H9 (cell line): ENCODE data around the gene PGBD4. TPM values are rescaled to one million over a fixed set of nuclear protein-coding genes. Genes with fewer than 3 reads are reported as not detected.

Experiments
- DNase-seq: peaks from one replicate; pipeline ENCODE4 v3.0.0-alpha.2; 2017
- H2AFZ ChIP-seq: one replicate; pipeline ENCODE4 v1.6.1; 2013; ENCODE audit warnings: mild to moderate bottlenecking, low read length, control low read depth, moderate library complexity
- H2AK5ac ChIP-seq: 2 replicates; pipeline ENCODE4 v1.6.1; 2013; ENCODE audit warnings: low read length, control low read depth, mixed read lengths; ENCODE audit not compliant: insufficient read length
- H2BK120ac ChIP-seq: one replicate; pipeline ENCODE4 v1.6.1; 2013; ENCODE audit warnings: low read depth, mild to moderate bottlenecking, low read length, control low read depth, inconsistent platforms; ENCODE audit not compliant: poor library complexity, severe bottlenecking
- H2BK12ac ChIP-seq: 2 replicates; pipeline ENCODE4 v1.6.1; 2013; ENCODE audit warnings: low read length, control low read depth, mixed read lengths, low read depth; ENCODE audit not compliant: insufficient read length
- H2BK15ac ChIP-seq: 2 replicates; pipeline ENCODE4 v1.6.1; 2013; ENCODE audit warnings: low read depth, low read length, control low read depth
- H2BK20ac ChIP-seq: one replicate; pipeline ENCODE4 v1.6.1; 2013; ENCODE audit warnings: low read depth, mild to moderate bottlenecking, low read length, control low read depth, inconsistent platforms; ENCODE audit not compliant: poor library complexity, severe bottlenecking
- H2BK5ac ChIP-seq: 2 replicates; pipeline ENCODE4 v1.6.1; 2013; ENCODE audit warnings: low read length, control low read depth, mixed read lengths; ENCODE audit not compliant: insufficient read length
- H3K14ac ChIP-seq: 2 replicates; pipeline ENCODE4 v1.6.1; 2013; ENCODE audit warnings: low read length, control low read depth; ENCODE audit not compliant: insufficient read depth
- H3K18ac ChIP-seq: 2 replicates; pipeline ENCODE4 v1.6.1; 2013; ENCODE audit warnings: low read depth, mild to moderate bottlenecking, mixed read lengths, low read length, control low read depth; ENCODE audit not compliant: insufficient read length
- H3K23ac ChIP-seq: 2 replicates; pipeline ENCODE4 v1.6.1; 2013; ENCODE audit warnings: low read length, control low read depth, mixed read lengths, low read depth; ENCODE audit not compliant: insufficient read length
- H3K23me2 ChIP-seq: 2 replicates; pipeline ENCODE4 v1.6.1; 2013; ENCODE audit warnings: low read depth, mild to moderate bottlenecking, mixed read lengths, low read length, control low read depth; ENCODE audit not compliant: insufficient read length, poor library complexity, severe bottlenecking
- H3K27ac ChIP-seq: 2 replicates; pipeline ENCODE4 v1.5.1; 2013; ENCODE audit warnings: low read length, control low read depth, mixed read lengths, low read depth; ENCODE audit not compliant: insufficient read length
- H3K27me3 ChIP-seq: 2 replicates; pipeline ENCODE4 v1.6.1; 2013; ENCODE audit warnings: low read length, control low read depth, inconsistent platforms; ENCODE audit not compliant: insufficient read depth
- H3K4ac ChIP-seq: 2 replicates; pipeline ENCODE4 v1.6.1; 2013; ENCODE audit warnings: low read depth, mild to moderate bottlenecking, control low read depth, inconsistent platforms, low read length, moderate library complexity
- H3K4me1 ChIP-seq: 2 replicates; pipeline ENCODE4 v1.6.1; 2013; ENCODE audit warnings: low read length, control low read depth, inconsistent platforms; ENCODE audit not compliant: insufficient read depth
- H3K4me2 ChIP-seq: 2 replicates; pipeline ENCODE4 v1.6.1; 2013; ENCODE audit warnings: low read length, control low read depth, mixed read lengths; ENCODE audit not compliant: insufficient read length, insufficient read depth
- H3K56ac ChIP-seq: 2 replicates; pipeline ENCODE4 v1.6.1; 2013; ENCODE audit warnings: low read depth, mild to moderate bottlenecking, mixed read lengths, low read length, control low read depth; ENCODE audit not compliant: insufficient read length
- H3K79me1 ChIP-seq: 2 replicates; pipeline ENCODE4 v1.6.1; 2013; ENCODE audit warnings: low read depth, mild to moderate bottlenecking, moderate library complexity, low read length, control low read depth, inconsistent platforms; ENCODE audit not compliant: insufficient read depth, poor library complexity, severe bottlenecking
- H3K79me2 ChIP-seq: 2 replicates; pipeline ENCODE4 v1.6.1; 2013; ENCODE audit warnings: low read length, control low read depth, inconsistent platforms; ENCODE audit not compliant: insufficient read depth
- H3K9ac ChIP-seq: 2 replicates; pipeline ENCODE4 v1.6.1; 2013; ENCODE audit warnings: low read length, control low read depth, mixed read lengths; ENCODE audit not compliant: insufficient read length; ENCODE audit errors: extremely low read depth
- H3K9me3 ChIP-seq: one replicate; pipeline ENCODE4 v1.6.1; 2013; ENCODE audit warnings: low read depth, low read length, inconsistent platforms; ENCODE audit not compliant: control insufficient read depth
- H3T11ph ChIP-seq: one replicate; pipeline ENCODE4 v1.6.1; 2013; ENCODE audit warnings: mild to moderate bottlenecking, low read length, control low read depth, inconsistent platforms
- H4K20me1 ChIP-seq: one replicate; pipeline ENCODE4 v1.6.1; 2013; ENCODE audit not compliant: control insufficient read depth, insufficient read length, insufficient read depth
- H4K5ac ChIP-seq: 2 replicates; pipeline ENCODE4 v1.6.1; 2013; ENCODE audit warnings: low read depth, mild to moderate bottlenecking, mixed read lengths, low read length, control low read depth; ENCODE audit not compliant: insufficient read length
- H4K8ac ChIP-seq: replicated peaks from 2 replicates; pipeline ENCODE4 v1.6.1; 2013; ENCODE audit warnings: low read length, control low read depth, mixed read lengths, low read depth; ENCODE audit not compliant: insufficient read length
- H4K91ac ChIP-seq: 2 replicates; pipeline ENCODE4 v1.6.1; 2013; ENCODE audit warnings: low read depth, mild to moderate bottlenecking, moderate library complexity, mixed read lengths, low read length, control low read depth; ENCODE audit not compliant: insufficient read length
- H3K27ac Mint-ChIP-seq, 3 experiments: 2 replicates in 2 of 3; 3 replicates in 1 of 3; pipeline ENCODE4 v1.8.0; 2020 to 2021; ENCODE audit warnings: mixed read lengths in 3 of 3, mild to moderate bottlenecking in 1 of 3, moderate library complexity in 1 of 3
- H3K27me3 Mint-ChIP-seq: 2 replicates; pipeline ENCODE4 v1.8.0; 2021; ENCODE audit warnings: low read depth, mild to moderate bottlenecking, moderate library complexity, mixed read lengths
- H3K36me3 Mint-ChIP-seq, 3 experiments: 2 replicates in 2 of 3; 3 replicates in 1 of 3; pipeline ENCODE4 v1.8.0; 2020 to 2021; ENCODE audit warnings: low read depth in 3 of 3, mixed read lengths in 3 of 3; ENCODE audit not compliant: insufficient read depth in 1 of 3
- H3K4me1 Mint-ChIP-seq, 2 experiments: 2 replicates each; pipeline ENCODE4 v1.8.0; 2020; ENCODE audit warnings: mixed read lengths in 2 of 2
- H3K4me3 Mint-ChIP-seq, 2 experiments: 2 replicates in 1 of 2; 3 replicates in 1 of 2; pipeline ENCODE4 v1.8.0; 2020 to 2021; ENCODE audit warnings: mild to moderate bottlenecking in 2 of 2, mixed read lengths in 2 of 2, moderate library complexity in 1 of 2
- H3K9me3 Mint-ChIP-seq, 2 experiments: 2 replicates in 1 of 2; 3 replicates in 1 of 2; pipeline ENCODE4 v1.8.0; 2020; ENCODE audit warnings: mild to moderate bottlenecking in 2 of 2, mixed read lengths in 2 of 2, moderate library complexity in 1 of 2
- CTCF ChIP-seq: fragments of 200-600 bp; sonication (generic); conservative IDR thresholded peaks from 3 replicates; pipeline ENCODE4 v1.8.0; 2021; ENCODE audit warnings: antibody characterized with exemption, mild to moderate bottlenecking
- WGBS: extraction: QIAGEN DNeasy Blood & Tissue Kit; methylation state at CpG from one replicate; pipeline ENCODE4 v1.1.7; 2013; ENCODE audit warnings: missing lambda C conversion rate, low lambda C conversion rate, mixed read lengths; ENCODE audit not compliant: insufficient read length; ENCODE audit errors: extremely low coverage; 5-methylcytosine and 5-hydroxymethylcytosine counted together
- total RNA-seq: library from RNA; stranded (reverse); gene quantifications from 2 replicates; pipeline ENCODE4 v1.2.1, GENCODE V29; 2021

Gene PGBD4
- total RNA-seq, 1 experiment from 2014 or later: 1.2 TPM

GRCh38 chr15:34079904-34080303 lies 22.0 kb upstream of the PGBD4 start:
- Histone ChIP-seq H3K4me1 (no peaks in the 10 kb centered on the region), H3K9me3 (no peaks in the 10 kb centered on the region), H2BK120ac (no peak overlapping the region), H2BK12ac (no peak overlapping the region), H3K27ac (no peak overlapping the region), H3K18ac (no peak overlapping the region), H3K79me1 (no peaks in the 10 kb centered on the region), H3K9ac (no peak overlapping the region), H2AK5ac (no peak overlapping the region), H4K8ac (no peak overlapping the region), H4K20me1 (no peaks in the 10 kb centered on the region), H3K23me2 (no peaks in the 10 kb centered on the region), H3K23ac (no peak overlapping the region), H3K14ac (no peak overlapping the region), H4K91ac (no peak overlapping the region), H3K27me3 (no peaks in the 10 kb centered on the region), H3T11ph (no peak overlapping the region), H3K4me2 (no peak overlapping the region), H4K5ac (no peak overlapping the region), H2AFZ (no peak overlapping the region), H2BK5ac (no peak overlapping the region), H2BK15ac (no peak overlapping the region), H3K4ac (no peak overlapping the region), H2BK20ac (no peak overlapping the region), H3K56ac (no peak overlapping the region), H3K79me2 (no peaks in the 10 kb centered on the region)
- TF ChIP-seq CTCF: no peak
- Mint-ChIP-seq H3K4me1 (no peaks in the 10 kb centered on the region), H3K27ac (no peak overlapping the region), H3K4me3 (no peak overlapping the region), H3K9me3 (no peaks in the 10 kb centered on the region), H3K36me3 (peaks cover 0 to 11% (median 9%) of the 10 kb centered on the region in 3 experiments; a peak in 4 of 7 replicates), H3K27me3 (no peaks in the 10 kb centered on the region; the same call in 1 of the 2 replicates)
- no peak for DNase-seq
- WGBS: no CpG with 5 or more reads among the region's 4 CpGs
